HG02943 (cell line): ENCODE results near the gene NOTCH3.

ENCODE experiments used
- ATAC-seq: cut with Tn5 transposase; IDR thresholded peaks from one replicate; pipeline ENCODE4 v1.9.1; 2021; ENCODE audit warnings: mild to moderate bottlenecking, low read depth, moderate library complexity; ENCODE audit not compliant: unreplicated experiment

NOTCH3 gene

DNA sequence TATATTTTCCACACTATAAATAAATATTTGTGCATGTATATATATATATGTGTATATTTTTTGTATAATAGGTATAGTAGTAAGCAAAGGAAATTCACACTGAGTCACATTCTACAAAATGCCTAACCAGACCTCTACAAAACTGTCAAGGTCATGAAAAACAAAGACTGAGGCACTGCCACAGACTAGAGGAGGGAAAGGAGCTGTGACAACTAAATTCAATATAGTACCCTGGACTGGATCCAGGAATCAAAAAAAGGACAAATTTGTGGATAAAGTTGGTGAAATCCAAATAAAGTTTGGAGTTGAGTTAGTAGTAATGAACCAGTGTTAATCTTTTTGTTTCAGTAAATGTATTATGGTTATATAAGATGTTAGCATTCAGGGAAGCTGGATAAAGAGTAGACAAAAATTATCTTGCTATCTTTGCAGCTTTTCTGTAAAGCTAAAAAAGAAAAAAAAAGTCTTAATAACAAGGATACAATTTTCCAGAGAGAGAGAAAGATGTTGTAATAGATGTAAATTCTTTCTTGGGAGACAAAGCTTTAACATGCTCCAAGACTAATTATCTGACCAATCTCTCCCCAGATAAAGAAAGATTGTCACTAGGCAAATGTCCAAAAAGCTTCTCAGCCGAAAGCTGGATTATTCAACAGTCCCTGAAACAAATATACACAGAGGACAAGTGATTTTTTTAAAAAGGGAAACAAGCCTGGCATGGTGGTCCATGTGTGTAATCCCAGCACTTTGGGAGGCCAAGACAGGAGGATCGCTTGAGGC is 74.5 kb downstream of the NOTCH3 start:
- no peak for ATAC-seq

DNA sequence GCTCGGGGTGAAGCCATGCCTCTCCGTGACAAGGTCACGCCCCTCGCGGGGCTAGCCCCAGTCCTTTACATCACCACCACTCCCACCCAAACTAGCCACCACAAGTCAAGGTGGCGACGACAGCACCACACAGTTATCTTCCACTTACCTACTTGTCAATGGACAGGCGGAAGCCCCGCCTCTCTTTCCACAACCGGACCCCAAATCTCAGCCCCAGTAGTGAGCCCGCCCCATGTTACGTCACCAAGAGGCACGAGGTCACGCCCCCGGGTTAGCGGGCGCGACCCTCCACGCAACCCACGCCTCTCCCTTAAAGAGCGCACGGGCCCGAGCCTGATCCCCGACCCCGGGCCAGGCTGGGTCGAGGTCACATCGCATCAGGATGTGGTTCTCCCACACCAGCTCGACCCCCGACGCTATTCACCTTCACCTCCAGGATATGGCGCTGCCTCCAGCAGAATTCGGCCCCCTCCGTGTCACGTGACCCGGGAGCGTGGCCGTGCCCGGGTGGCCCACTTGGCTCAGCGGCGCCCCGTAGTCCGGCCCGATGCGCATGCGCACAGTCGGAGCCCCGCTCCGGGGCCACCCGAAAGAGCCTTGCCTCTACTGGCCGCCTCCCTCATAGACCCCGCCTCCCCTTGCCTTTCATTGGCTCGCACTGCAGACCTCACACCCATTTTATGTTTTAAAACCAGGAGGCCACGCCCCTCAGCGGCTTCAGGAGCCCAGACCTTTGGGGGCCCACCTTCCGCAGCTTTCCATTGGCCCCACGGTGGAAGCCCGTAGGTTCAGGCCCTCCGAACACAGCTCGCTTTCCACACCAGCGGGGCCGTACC is 75.3 kb downstream of the NOTCH3 start:
- ATAC-seq, result peak; percentile 87

DNA sequence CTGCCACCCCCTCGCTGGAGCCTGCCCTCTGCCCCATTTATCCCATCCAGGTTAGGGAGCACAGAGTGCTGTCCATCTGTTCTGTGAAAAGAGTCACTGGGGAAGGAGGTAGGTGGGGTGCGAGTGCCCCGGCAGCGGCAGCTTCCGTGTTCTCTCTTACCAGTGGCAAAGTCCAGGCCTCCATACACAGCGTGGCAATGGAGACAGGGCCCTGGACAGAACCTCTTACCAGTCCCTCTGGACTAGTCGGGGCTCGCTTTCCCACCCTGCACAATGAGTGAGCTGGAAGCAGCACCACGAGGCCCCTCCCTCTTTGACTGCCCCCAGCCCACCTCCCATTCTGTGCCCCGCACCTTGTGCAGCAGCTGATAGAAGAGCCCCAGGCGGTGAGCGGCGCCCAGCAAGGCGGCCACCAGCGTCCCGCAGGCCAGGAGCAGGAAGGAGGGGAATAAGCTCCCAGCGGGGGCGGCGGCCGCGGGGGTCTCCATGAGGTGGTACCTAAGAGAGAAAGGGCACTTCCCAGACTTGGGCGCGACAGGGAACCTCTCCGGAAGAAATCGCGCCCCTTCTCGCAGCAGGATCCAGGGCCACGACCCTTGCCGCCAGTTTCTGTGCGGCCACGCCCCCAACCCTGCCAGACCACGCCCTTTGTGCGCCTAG is 76.1 kb downstream of the NOTCH3 start:
- ATAC-seq, result no peak

- ATAC-seq, result no peak
These were observed 76.9 kb downstream of the NOTCH3 start for GRCh38 chr19:15123900-15124299.

DNA sequence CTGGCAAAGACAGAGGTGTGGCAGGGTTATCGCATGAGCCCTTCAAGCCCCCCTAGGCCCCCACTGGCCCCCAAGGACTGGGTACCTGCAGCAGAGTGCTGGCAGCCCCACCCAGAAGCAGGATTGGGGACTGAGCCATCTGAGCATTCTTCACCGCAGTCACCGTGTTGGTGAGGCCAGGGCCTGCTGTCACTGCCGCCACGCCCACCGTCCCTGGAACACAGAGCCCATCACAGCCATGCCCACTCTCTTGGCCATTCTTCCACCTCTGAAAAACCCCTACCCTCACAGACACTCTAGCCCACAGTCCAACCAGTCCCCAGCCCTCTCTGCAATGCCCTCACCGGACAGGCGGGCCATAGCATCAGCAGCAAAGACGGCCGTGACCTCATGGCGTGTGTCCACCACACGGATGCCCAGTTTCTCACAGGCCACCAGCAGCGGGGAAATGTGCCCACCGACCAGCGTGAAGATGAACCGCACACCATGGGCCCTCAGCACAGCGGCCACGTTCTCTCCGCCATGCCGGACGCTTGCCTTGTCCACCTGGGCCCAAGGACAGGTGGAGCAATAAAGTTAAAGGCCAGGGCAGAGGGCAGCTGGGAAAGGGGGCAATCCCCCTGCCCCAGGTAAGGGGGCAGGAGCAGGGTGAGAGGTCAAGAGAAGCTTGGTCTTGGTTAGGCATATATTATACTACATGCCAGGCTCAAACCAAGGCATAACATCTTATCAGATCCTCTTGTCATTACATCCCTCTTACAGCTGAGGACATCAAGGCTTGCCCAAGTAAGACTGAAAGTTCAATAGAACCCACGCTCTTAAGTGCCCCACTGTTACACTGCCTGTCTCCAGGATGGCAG is 77.5 kb downstream of the NOTCH3 start:
- no peak for ATAC-seq

GRCh38 chr19:15122331-15123030 is 78.3 kb downstream of the NOTCH3 start:
- ATAC-seq, result no peak

DNA sequence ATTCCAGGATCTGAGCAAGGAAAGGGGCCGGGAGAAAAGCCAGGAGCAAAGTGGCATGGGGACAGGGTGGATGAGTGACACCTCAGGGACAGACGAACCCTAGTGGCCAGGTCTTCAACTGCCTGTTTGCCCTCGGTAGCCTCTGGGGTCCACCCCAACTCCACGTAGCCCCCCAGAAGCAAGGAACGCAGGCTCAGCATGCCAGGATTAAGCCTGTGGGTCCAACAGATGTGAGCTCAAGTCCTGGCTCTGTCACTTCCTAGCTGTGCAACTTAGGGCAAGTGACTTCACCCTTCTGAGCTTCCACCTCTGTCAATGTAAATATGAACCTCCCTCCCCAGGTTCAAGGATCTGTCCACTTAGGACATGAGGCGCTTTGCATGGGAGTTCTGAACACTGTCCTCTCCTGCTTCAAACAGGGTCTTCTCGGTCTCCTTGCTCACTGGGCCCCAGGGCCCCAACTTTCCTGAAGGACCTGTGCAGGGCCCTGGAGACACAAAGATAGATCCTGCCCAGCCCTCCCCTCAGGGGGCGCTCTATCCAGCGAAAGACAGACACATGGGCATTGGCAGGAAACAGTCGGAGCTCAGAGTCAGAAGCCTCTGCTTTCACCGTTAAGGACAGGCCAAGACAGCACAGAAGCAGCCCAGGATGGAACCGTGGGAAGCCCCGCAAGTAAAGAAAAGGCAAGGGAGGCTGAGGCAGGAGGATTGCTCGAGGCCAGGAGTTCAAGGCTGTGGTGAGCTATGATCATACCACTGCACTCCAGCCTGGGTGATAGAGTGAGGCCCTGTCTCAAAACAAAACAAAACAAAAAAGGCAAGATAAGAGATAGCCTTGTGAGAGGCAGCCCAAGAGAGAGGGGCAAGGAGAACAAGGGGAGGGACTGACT is 80.4 kb downstream of the NOTCH3 start:
- ATAC-seq, result no peak

DNA sequence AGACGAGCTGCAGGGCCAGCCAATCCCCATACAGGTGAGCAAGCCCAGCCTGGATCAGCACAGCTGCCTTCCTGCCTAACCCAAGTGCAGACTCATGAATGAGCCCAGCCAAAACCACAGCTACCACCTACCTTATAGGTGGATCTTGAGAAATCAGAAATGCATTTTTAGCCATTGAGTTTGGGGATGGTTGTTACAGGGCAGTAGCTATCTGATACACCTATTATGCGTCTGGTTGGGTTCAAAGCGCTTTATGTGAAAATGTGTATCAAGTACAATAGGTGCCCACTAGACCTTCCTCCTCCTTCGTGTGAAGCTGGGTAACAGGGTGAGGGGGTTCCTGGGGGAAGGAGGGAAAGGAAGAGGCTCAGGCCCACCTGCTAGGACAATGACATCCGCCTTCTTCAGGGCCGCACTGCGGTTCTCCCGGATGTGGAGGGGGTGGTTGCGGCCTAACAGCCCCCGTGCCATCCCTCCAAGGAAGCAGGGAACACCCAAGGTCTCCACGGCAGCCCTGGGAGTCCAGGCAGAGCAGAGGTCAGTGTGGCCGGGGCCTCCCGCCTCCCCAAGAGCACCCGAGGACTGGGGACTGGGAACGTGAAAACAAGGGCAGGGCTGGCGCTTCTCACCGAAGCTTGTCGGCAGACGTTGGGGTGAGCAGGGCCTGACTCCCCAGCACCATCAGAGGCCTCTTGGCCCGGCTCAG is 81.9 kb downstream of the NOTCH3 start:
- ATAC-seq, result no peak

DNA sequence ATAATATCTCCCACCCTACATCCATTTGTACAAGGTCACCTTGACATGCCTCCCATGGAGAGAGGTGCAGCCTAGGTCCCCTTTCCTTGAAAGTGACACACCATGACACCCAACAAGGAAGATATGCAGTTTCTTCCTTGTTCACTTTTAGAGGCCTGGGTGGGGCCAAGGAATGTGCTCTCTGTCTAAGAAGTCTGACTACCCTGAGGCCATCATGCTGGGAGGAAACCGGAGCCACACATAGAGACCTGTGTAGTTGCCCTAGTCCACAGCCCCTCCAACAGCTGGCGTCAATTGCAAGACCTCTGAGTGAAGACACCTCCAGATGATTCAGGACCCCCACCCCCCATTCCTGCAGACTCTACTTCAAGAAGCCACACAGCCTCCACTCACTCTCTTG is 82.5 kb downstream of the NOTCH3 start:
- ATAC-seq, result no peak

DNA sequence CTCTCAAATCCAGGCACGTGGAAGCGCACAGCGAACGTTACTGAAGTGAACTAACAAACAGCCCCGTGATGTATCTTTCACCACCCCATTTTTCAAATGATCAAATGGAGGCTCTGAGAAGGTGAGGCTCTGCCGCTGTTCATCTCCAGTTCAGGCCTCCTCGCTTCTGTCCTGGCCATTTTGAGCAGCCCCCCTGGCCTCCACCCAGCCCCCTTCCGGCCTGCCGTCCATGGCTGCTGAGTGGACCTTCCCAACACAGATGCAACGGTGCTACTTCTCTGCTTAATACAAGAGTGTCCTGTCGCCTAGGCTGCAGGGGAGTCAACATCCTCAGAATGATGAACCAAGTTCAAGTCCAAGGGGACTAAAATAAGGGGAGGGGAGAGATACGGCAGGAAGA is 83.9 kb downstream of the NOTCH3 start:
- no peak for ATAC-seq

DNA sequence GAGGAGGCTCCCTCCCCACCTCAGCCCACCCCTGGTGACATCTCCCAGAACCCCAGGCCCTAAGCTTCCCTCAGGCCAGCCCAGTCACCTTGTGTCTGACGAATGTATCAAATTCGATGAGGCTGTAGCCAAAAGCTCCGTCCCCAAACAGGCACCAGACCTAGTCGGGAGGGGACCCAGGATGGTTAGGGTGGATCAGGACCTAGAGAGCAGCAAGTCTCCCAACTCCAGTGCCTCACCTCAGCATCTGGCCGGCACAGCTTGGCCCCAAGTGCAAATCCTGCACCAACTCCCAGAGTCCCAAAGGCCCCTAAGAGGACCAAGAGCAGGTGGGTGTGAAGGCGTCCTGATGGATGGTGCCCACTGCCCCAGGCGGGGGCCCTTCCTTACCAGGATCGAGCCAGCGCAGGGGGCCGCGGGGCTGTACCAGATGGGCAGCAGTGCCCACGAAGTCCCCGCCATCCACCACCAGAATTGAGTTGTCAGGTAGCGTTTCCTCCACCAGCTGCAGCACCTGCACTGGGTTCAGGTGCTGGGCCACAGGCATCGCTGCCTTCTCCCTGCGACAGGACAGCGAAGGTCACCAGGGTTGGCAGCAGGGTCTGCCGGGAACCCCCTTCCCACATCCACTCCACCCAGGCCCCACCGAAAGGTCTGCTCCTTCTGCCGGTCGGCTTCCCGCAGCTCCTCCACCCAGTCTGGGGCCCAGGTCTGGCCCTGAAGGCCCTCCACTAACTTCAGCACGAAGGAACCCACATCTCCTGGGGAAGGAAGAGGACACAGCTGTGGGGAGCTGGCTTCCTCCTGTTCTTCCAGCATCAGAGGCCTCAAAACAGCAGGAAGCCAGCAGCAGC is 84.8 kb downstream of the NOTCH3 start:
- no peak for ATAC-seq

GRCh38 chr19:15115080-15115479 is 85.7 kb downstream of the NOTCH3 start:
- no peak for ATAC-seq

DNA sequence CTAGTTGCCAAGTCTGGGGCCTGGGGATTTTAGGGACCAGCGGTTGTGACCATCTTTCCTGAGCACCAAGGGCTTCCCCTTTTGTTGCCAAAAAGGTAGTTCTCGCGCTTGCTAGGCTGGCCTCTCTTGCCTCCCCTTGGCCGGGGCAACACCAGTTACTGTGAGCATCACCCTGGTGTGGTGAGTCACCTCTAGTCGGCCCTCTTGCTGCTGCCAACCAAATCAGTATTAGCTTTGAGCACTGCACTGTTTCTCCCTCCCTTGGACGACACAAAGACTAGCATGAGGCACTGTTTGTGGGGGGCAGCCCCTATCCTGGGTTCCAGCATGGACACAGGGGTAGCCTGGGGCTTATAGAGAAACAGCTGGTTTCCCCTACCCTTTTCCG is 86.6 kb downstream of the NOTCH3 start:
- no peak for ATAC-seq

GRCh38 chr19:15113245-15114152 is 87.3 kb downstream of the NOTCH3 start:
- no peak for ATAC-seq

DNA sequence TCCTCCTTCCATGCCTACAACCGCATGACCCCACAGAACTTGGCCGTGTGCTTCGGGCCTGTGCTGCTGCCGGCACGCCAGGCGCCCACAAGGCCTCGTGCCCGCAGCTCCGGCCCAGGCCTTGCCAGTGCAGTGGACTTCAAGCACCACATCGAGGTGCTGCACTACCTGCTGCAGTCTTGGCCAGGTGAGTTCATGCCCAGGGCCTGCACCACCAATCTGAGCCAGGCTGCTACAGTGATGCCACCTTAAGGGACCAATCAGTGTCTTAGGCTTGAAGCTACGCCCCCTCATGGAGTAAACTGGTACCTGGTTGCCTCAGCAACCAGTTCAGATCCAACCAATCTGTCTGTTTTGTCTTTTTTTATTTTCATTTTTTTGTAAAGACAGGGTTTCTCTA is 88.4 kb downstream of the NOTCH3 start:
- ATAC-seq, result no peak

- no peak for ATAC-seq
These were observed 89.0 kb downstream of the NOTCH3 start for GRCh38 chr19:15111758-15112157.
